ENCODE measurements around the gene NDFIP2.

Gene NDFIP2

GRCh38 chr13:79501538-79502232 lies 20.7 kb downstream of the NDFIP2 start:
- Mint-ChIP-seq H3K4me1 (peaks cover 86% of the 10 kb centered on the region), H3K27me3 (no peaks in the 10 kb centered on the region), H3K9me3 (no peaks in the 10 kb centered on the region), H3K36me3 (peaks cover 13% of the 10 kb centered on the region), H3K27ac (peak overlapping the region; percentile 69), H3K4me3 (peak overlapping the region; percentile 11)

- H3K9me3 Mint-ChIP-seq = no peaks in the 10 kb centered on the region
- no peaks in the 10 kb centered on the region for H3K27me3 Mint-ChIP-seq
- H3K4me1 Mint-ChIP-seq = peaks cover 84% of the 10 kb centered on the region
- peaks cover 11% of the 10 kb centered on the region for H3K36me3 Mint-ChIP-seq
- peak overlapping the region; percentile 49 for H3K4me3 Mint-ChIP-seq
- peak overlapping the region; percentile 69 for H3K27ac Mint-ChIP-seq
Observed at GRCh38 chr13:79502859-79503468, 22.0 kb downstream of the NDFIP2 start.

GRCh38 chr13:79503473-79504017 lies 22.6 kb downstream of the NDFIP2 start:
- H3K4me3 Mint-ChIP-seq = no peak overlapping the region
- H3K27ac Mint-ChIP-seq = peak overlapping the region; percentile 69
- peaks cover 85% of the 10 kb centered on the region for H3K4me1 Mint-ChIP-seq
- H3K27me3 Mint-ChIP-seq = no peaks in the 10 kb centered on the region
- H3K36me3 Mint-ChIP-seq = peaks cover 9% of the 10 kb centered on the region
- H3K9me3 Mint-ChIP-seq = no peaks in the 10 kb centered on the region

- Mint-ChIP-seq H3K27me3 (no peaks in the 10 kb centered on the region), H3K9me3 (no peaks in the 10 kb centered on the region), H3K27ac (peak overlapping the region; percentile 18), H3K36me3 (peaks cover 12% of the 10 kb centered on the region), H3K4me3 (no peak overlapping the region), H3K4me1 (peaks cover 70% of the 10 kb centered on the region)
Observed at GRCh38 chr13:79508224-79508961, 27.4 kb downstream of the NDFIP2 start.

- no peak overlapping the region for H3K4me3 Mint-ChIP-seq
- H3K9me3 Mint-ChIP-seq = no peaks in the 10 kb centered on the region
- H3K27me3 Mint-ChIP-seq = no peaks in the 10 kb centered on the region
- H3K27ac Mint-ChIP-seq = no peak overlapping the region
- H3K36me3 Mint-ChIP-seq = peaks cover 13% of the 10 kb centered on the region
- peaks cover 61% of the 10 kb centered on the region for H3K4me1 Mint-ChIP-seq
Observed at GRCh38 chr13:79511611-79512010, 30.7 kb downstream of the NDFIP2 start.

- peaks cover 67% of the 10 kb centered on the region for H3K4me1 Mint-ChIP-seq
- H3K27me3 Mint-ChIP-seq = no peaks in the 10 kb centered on the region
- H3K27ac Mint-ChIP-seq = no peak overlapping the region
- H3K9me3 Mint-ChIP-seq = no peaks in the 10 kb centered on the region
- H3K4me3 Mint-ChIP-seq = no peak overlapping the region
- peaks cover 14% of the 10 kb centered on the region for H3K36me3 Mint-ChIP-seq
Observed at GRCh38 chr13:79512950-79513349, 32.0 kb downstream of the NDFIP2 start.

- Mint-ChIP-seq H3K4me1 (peaks cover 52% of the 10 kb centered on the region), H3K9me3 (no peaks in the 10 kb centered on the region), H3K27me3 (no peaks in the 10 kb centered on the region), H3K4me3 (no peak overlapping the region), H3K36me3 (peaks cover 5% of the 10 kb centered on the region), H3K27ac (no peak overlapping the region)
Observed at GRCh38 chr13:79516595-79516994, 35.6 kb downstream of the NDFIP2 start.

GRCh38 chr13:79519255-79519654 lies 38.3 kb downstream of the NDFIP2 start:
- Mint-ChIP-seq H3K27ac (no peak overlapping the region), H3K4me1 (peaks cover 45% of the 10 kb centered on the region), H3K27me3 (no peaks in the 10 kb centered on the region), H3K36me3 (peaks cover 9% of the 10 kb centered on the region), H3K9me3 (no peaks in the 10 kb centered on the region), H3K4me3 (no peak overlapping the region)

- H3K4me3 Mint-ChIP-seq = no peak overlapping the region
- H3K27me3 Mint-ChIP-seq = no peaks in the 10 kb centered on the region
- H3K9me3 Mint-ChIP-seq = no peaks in the 10 kb centered on the region
- H3K36me3 Mint-ChIP-seq = peaks cover 8% of the 10 kb centered on the region
- peaks cover 29% of the 10 kb centered on the region for H3K4me1 Mint-ChIP-seq
- H3K27ac Mint-ChIP-seq = no peak overlapping the region
Observed at GRCh38 chr13:79522583-79522982, 41.6 kb downstream of the NDFIP2 start.

GRCh38 chr13:79525064-79525857 lies 44.3 kb downstream of the NDFIP2 start:
- H3K9me3 Mint-ChIP-seq = no peaks in the 10 kb centered on the region
- peaks cover 7% of the 10 kb centered on the region for H3K36me3 Mint-ChIP-seq
- peaks cover 9% of the 10 kb centered on the region for H3K4me1 Mint-ChIP-seq
- H3K27ac Mint-ChIP-seq = no peak overlapping the region
- H3K4me3 Mint-ChIP-seq = no peak overlapping the region
- H3K27me3 Mint-ChIP-seq = no peaks in the 10 kb centered on the region

GRCh38 chr13:79527698-79528097 lies 46.7 kb downstream of the NDFIP2 start:
- H3K4me3 Mint-ChIP-seq = no peak overlapping the region
- no peak overlapping the region for H3K27ac Mint-ChIP-seq
- H3K4me1 Mint-ChIP-seq = peaks cover 28% of the 10 kb centered on the region
- no peaks in the 10 kb centered on the region for H3K9me3 Mint-ChIP-seq
- peaks cover 8% of the 10 kb centered on the region for H3K36me3 Mint-ChIP-seq
- H3K27me3 Mint-ChIP-seq = no peaks in the 10 kb centered on the region

- Mint-ChIP-seq H3K27ac (no peak overlapping the region), H3K36me3 (peaks cover 4% of the 10 kb centered on the region), H3K27me3 (no peaks in the 10 kb centered on the region), H3K4me1 (peaks cover 24% of the 10 kb centered on the region), H3K4me3 (no peak overlapping the region), H3K9me3 (no peaks in the 10 kb centered on the region)
Observed at GRCh38 chr13:79528356-79528755, 47.4 kb downstream of the NDFIP2 start.

GRCh38 chr13:79528759-79529191 lies 47.8 kb downstream of the NDFIP2 start:
- Mint-ChIP-seq H3K4me1 (peaks cover 26% of the 10 kb centered on the region), H3K27me3 (no peaks in the 10 kb centered on the region), H3K9me3 (no peaks in the 10 kb centered on the region), H3K4me3 (no peak overlapping the region), H3K27ac (no peak overlapping the region), H3K36me3 (peaks cover 4% of the 10 kb centered on the region)

- H3K27me3 Mint-ChIP-seq = no peaks in the 10 kb centered on the region
- no peaks in the 10 kb centered on the region for H3K9me3 Mint-ChIP-seq
- H3K27ac Mint-ChIP-seq = no peak overlapping the region
- peaks cover 29% of the 10 kb centered on the region for H3K4me1 Mint-ChIP-seq
- peaks cover 7% of the 10 kb centered on the region for H3K36me3 Mint-ChIP-seq
- H3K4me3 Mint-ChIP-seq = no peak overlapping the region
Observed at GRCh38 chr13:79529817-79530216, 48.9 kb downstream of the NDFIP2 start.

GRCh38 chr13:79530270-79530669 lies 49.3 kb downstream of the NDFIP2 start:
- Mint-ChIP-seq H3K27me3 (no peaks in the 10 kb centered on the region), H3K4me1 (peaks cover 29% of the 10 kb centered on the region), H3K4me3 (no peak overlapping the region), H3K27ac (peak overlapping the region; percentile 43), H3K36me3 (peaks cover 7% of the 10 kb centered on the region), H3K9me3 (no peaks in the 10 kb centered on the region)

Measured in activated naive CD4-positive, alpha-beta T cell treated with anti-CD3 and anti-CD28 coated beads, Interleukin-2, amount 50 U/mL, for 24 hours (primary cell).